Hepatocyte (in vitro differentiated cells): ENCODE results near the gene ZNHIT6. TPM values are rescaled to one million over a fixed set of nuclear protein-coding genes. Genes with fewer than 3 reads are reported as not detected.

Experiments used
- DNase-seq: peaks from one replicate; pipeline ENCODE4 v3.0.0-alpha.2; 2016; ENCODE audit warnings: low spot score
- H2AFZ ChIP-seq: fragments of 200-600 bp; sonication (generic); 2 replicates; pipeline ENCODE4 v1.6.0; 2016; ENCODE audit warnings: antibody characterized with exemption, mild to moderate bottlenecking
- H3K27ac ChIP-seq: fragments of 200-600 bp; sonication (generic); 2 replicates; pipeline ENCODE4 v1.5.1; 2016; ENCODE audit warnings: mild to moderate bottlenecking
- H3K27me3 ChIP-seq: fragments of 200-600 bp; sonication (generic); 2 replicates; pipeline ENCODE4 v1.6.1; 2016
- H3K36me3 ChIP-seq: fragments of 200-600 bp; sonication (generic); replicated peaks from 2 replicates; pipeline ENCODE4 v1.5.1; 2016; ENCODE audit warnings: low read depth; ENCODE audit not compliant: insufficient read depth
- H3K4me1 ChIP-seq: fragments of 200-600 bp; sonication (generic); 2 replicates; pipeline ENCODE4 v1.5.1; 2016; ENCODE audit warnings: mild to moderate bottlenecking, moderate library complexity; ENCODE audit not compliant: insufficient read depth
- H3K4me2 ChIP-seq: fragments of 200-600 bp; sonication (generic); 2 replicates; pipeline ENCODE4 v1.6.0; 2016
- H3K4me3 ChIP-seq: fragments of 200-600 bp; sonication (generic); 2 replicates; pipeline ENCODE4 v1.5.1; 2016; ENCODE audit warnings: mild to moderate bottlenecking
- H3K79me2 ChIP-seq: fragments of 200-600 bp; sonication (generic); 2 replicates; pipeline ENCODE4 v1.6.0; 2017; ENCODE audit warnings: mild to moderate bottlenecking
- H3K9me2 ChIP-seq: fragments of 200-600 bp; sonication (generic); replicated peaks from 2 replicates; pipeline ENCODE4 v1.6.0; 2017; ENCODE audit warnings: mild to moderate bottlenecking; ENCODE audit not compliant: insufficient read depth
- H3K9me3 ChIP-seq: fragments of 200-600 bp; sonication (generic); 2 replicates; pipeline ENCODE4 v1.5.1; 2016; ENCODE audit warnings: low read depth, mild to moderate bottlenecking
- H4K20me1 ChIP-seq: fragments of 200-600 bp; sonication (generic); 2 replicates; pipeline ENCODE4 v1.6.0; 2016; ENCODE audit warnings: mild to moderate bottlenecking; ENCODE audit not compliant: insufficient read depth, poor library complexity, severe bottlenecking
- CTCF ChIP-seq: fragments of 200-600 bp; sonication (generic); IDR thresholded peaks from 2 replicates; pipeline ENCODE4 v1.5.1; 2016; ENCODE audit warnings: antibody characterized with exemption, mild to moderate bottlenecking; ENCODE audit not compliant: poor library complexity
- EZH2 ChIP-seq: fragments of 200-600 bp; sonication (generic); IDR thresholded peaks from 2 replicates; pipeline ENCODE4 v1.6.1; 2016; ENCODE audit warnings: antibody characterized with exemption, mild to moderate bottlenecking, borderline replicate concordance
- EZH2phosphoT487 ChIP-seq: fragments of 200-600 bp; sonication (generic); IDR thresholded peaks from one replicate; pipeline ENCODE4 v1.6.1; 2018; ENCODE audit warnings: antibody characterized with exemption, mild to moderate bottlenecking, low read depth, moderate library complexity; ENCODE audit not compliant: unreplicated experiment, severe bottlenecking
- WGBS: methylation state at CpG from one replicate; pipeline ENCODE4 v1.1.6; 2016; ENCODE audit warnings: low lambda C conversion rate; ENCODE audit errors: missing lambda C conversion rate; 5-methylcytosine and 5-hydroxymethylcytosine counted together
- polyA plus RNA-seq: library from polyadenylated mRNA; unstranded; fragments of >200 nt; fragmentation: Nextera tagmentation; extraction: Ambion mirVana; gene quantifications from 2 replicates; pipeline ENCODE4 v1.2.1, GENCODE V29; 2016
- total RNA-seq: library from RNA; depleted of rRNA; stranded (reverse); fragments of >200 nt; gene quantifications from 2 replicates; pipeline ENCODE4 v1.2.3, GENCODE V29; 2014

The ZNHIT6 gene
- total and polyA plus RNA-seq, 2 experiments from 2014 or later, result 13.5 to 14.2 TPM

- peak overlapping the region; percentile 11 for H2AFZ ChIP-seq
- 33% methylated on average over 9 of the region's 9 CpGs for WGBS
- no peaks in the 10 kb centered on the region for H3K79me2 ChIP-seq
Observed at GRCh38 chr1:85628791-85629531, 79.3 kb downstream of the ZNHIT6 start.

GRCh38 chr1:85626818-85627217, 81.4 kb downstream of the ZNHIT6 start:
- DNase-seq, result no peak
- Histone ChIP-seq H4K20me1 (no peaks in the 10 kb centered on the region), H3K9me3 (peaks cover 2% of the 10 kb centered on the region), H3K4me1 (peaks cover 22% of the 10 kb centered on the region), H3K4me3 (no peak overlapping the region), H3K79me2 (no peaks in the 10 kb centered on the region), H3K4me2 (no peak overlapping the region), H3K9me2 (no peaks in the 10 kb centered on the region), H2AFZ (no peak overlapping the region), H3K36me3 (no peaks in the 10 kb centered on the region), H3K27ac (no peak overlapping the region), H3K27me3 (no peaks in the 10 kb centered on the region)
- TF ChIP-seq EZH2, result no peak
- no peak for TF ChIP-seq CTCF
- TF ChIP-seq EZH2phosphoT487, result no peak

More at GRCh38 chr1:85628791-85629531, 79.3 kb downstream of the ZNHIT6 start:
- Histone ChIP-seq H3K4me2 (peak overlapping the region; percentile 53), H3K4me1 (peaks cover 22% of the 10 kb centered on the region), H4K20me1 (no peaks in the 10 kb centered on the region), H3K9me3 (no peaks in the 10 kb centered on the region), H3K4me3 (no peak overlapping the region), H3K36me3 (no peaks in the 10 kb centered on the region), H3K27me3 (no peaks in the 10 kb centered on the region), H3K27ac (peak overlapping the region; percentile 90), H3K9me2 (no peaks in the 10 kb centered on the region)
- TF ChIP-seq EZH2 (no peak), CTCF (no peak), EZH2phosphoT487 (no peak)
- peak; percentile 54 for DNase-seq

GRCh38 chr1:85624361-85624760, 83.9 kb downstream of the ZNHIT6 start:
- DNase-seq, result no peak
- Histone ChIP-seq H3K4me3 (no peak overlapping the region), H3K79me2 (no peaks in the 10 kb centered on the region), H2AFZ (no peak overlapping the region), H3K36me3 (no peaks in the 10 kb centered on the region), H3K9me2 (no peaks in the 10 kb centered on the region), H3K4me2 (no peak overlapping the region), H3K27ac (no peak overlapping the region), H3K4me1 (peaks cover 15% of the 10 kb centered on the region), H3K27me3 (no peaks in the 10 kb centered on the region), H3K9me3 (peaks cover 7% of the 10 kb centered on the region), H4K20me1 (no peaks in the 10 kb centered on the region)
- 93% methylated on average over 4 of the region's 4 CpGs for WGBS
- no peak for TF ChIP-seq CTCF
- no peak for TF ChIP-seq EZH2phosphoT487
- TF ChIP-seq EZH2, result no peak
